ENCODE measurements around the gene DACH1. TPM values are rescaled to one million over a fixed set of nuclear protein-coding genes. Genes with fewer than 3 reads are reported as not detected.

Gene DACH1
- total and polyA plus RNA-seq, 11 donors, result 1.2 to 3.8 (median 2.1) TPM

DNA sequence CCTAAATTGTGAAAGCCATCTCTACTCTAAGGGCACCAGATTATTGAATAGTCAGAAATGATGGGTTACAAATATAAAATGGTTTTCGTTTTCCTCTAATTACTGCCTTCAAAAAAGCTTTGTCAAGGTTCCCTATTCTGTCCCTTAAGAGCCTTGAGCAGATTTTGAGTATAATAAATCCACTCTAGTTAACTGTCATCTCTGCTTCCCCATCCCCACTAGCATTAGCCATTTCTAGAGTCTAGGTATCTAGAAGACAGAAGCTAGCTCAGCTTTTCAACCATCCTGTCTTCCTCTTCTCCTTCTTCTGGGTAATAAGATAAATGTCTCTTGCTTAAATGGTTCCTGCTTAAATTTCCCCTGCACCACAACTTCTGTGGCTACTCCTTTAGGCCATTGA, 290.4 kb downstream of the DACH1 start:
- TF ChIP-seq, protein P1, sequence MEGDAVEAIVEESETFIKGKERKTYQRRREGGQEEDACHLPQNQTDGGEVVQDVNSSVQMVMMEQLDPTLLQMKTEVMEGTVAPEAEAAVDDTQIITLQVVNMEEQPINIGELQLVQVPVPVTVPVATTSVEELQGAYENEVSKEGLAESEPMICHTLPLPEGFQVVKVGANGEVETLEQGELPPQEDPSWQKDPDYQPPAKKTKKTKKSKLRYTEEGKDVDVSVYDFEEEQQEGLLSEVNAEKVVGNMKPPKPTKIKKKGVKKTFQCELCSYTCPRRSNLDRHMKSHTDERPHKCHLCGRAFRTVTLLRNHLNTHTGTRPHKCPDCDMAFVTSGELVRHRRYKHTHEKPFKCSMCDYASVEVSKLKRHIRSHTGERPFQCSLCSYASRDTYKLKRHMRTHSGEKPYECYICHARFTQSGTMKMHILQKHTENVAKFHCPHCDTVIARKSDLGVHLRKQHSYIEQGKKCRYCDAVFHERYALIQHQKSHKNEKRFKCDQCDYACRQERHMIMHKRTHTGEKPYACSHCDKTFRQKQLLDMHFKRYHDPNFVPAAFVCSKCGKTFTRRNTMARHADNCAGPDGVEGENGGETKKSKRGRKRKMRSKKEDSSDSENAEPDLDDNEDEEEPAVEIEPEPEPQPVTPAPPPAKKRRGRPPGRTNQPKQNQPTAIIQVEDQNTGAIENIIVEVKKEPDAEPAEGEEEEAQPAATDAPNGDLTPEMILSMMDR (IDR thresholded peaks at IDR 0.05), result no peak
- no peak for TF ChIP-seq POLR2A (IDR thresholded peaks at IDR 0.05)
- WGBS, 4 donors, result 85 to 92% (median 89%) methylated on average over 1 of the region's 1 CpG
- intact Hi-C loops (cut with DNase I), result no loop called here
- H3K36me3 ChIP-seq, result peaks cover 0 to 3% (median 0%) of the 10 kb centered on the region in 9 donors
- no peaks in the 10 kb centered on the region for H3K27me3 ChIP-seq
- H3K27ac ChIP-seq, result no peak overlapping the region
- no peak overlapping the region for H3K4me3 ChIP-seq
- no peak for DNase-seq
- H3K9me3 ChIP-seq, result no peaks in the 10 kb centered on the region
- no peaks in the 10 kb centered on the region for H3K4me1 ChIP-seq
- no peak for ATAC-seq

DNA sequence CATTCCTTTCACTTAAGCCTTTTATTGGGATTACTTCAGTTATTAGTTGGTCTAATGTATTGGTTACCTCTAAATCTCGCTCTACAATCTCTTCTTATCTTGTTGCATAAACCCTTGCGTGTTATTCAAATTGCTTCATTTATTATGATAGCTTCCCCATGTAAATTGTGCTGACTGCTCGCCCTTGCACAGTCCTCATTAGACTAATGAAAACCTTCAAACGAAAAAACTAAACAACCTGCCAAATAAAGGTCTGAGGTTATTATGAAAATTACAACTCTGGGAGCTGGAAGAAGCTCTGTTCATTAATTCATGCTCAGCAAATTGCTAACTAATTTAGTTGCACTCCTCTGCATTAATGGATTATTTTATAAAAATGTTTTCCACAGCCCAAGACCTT, 320.1 kb downstream of the DACH1 start:
- Histone ChIP-seq H3K4me3 (no peak overlapping the region), H3K27me3 (no peaks in the 10 kb centered on the region), H3K27ac (no peak overlapping the region), H3K4me1 (no peaks in the 10 kb centered on the region), H3K36me3 (no peaks in the 10 kb centered on the region), H3K9me3 (no peaks in the 10 kb centered on the region)
- TF ChIP-seq, protein P1 (IDR thresholded peaks at IDR 0.05), result no peak
- no peak for TF ChIP-seq POLR2A (IDR thresholded peaks at IDR 0.05)
- no peak for ATAC-seq
- intact Hi-C loops (cut with DNase I), result no loop called here
- DNase-seq, result no peak
- 91 to 93% (median 92%) methylated on average over 4 of the region's 4 CpGs for WGBS, 4 donors

DNA sequence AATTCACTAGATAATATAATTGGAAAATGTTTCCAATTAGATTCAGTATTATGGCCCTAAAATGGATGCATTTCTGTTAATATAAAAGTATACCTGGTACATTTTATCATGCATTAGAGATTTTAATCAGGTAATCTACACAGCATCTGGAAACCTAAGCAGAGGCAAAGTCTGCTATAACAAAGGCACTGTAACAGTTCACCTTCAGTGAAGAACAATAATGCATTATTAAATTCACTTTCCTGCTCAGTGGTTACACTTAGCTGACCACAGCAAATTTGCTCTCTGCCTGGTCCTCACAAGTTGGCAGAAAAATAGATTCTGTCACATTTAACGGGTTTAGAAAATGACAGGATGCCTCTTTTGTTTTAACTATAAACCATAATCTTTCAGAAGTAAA, 326.9 kb downstream of the DACH1 start:
- Histone ChIP-seq H3K9me3 (no peaks in the 10 kb centered on the region), H3K27ac (no peak overlapping the region), H3K4me3 (no peak overlapping the region), H3K27me3 (no peaks in the 10 kb centered on the region), H3K36me3 (no peaks in the 10 kb centered on the region), H3K4me1 (no peaks in the 10 kb centered on the region)
- intact Hi-C loops (cut with DNase I), result no loop called here
- 60 to 70% (median 65%) methylated on average over 1 of the region's 1 CpG for whole genome bisulfite sequencing, 4 donors
- no peak for DNase-seq
- ATAC-seq, result no peak
- TF ChIP-seq POLR2A (IDR thresholded peaks at IDR 0.05), result no peak
- TF ChIP-seq, protein P1 (IDR thresholded peaks at IDR 0.05), result no peak

DNA sequence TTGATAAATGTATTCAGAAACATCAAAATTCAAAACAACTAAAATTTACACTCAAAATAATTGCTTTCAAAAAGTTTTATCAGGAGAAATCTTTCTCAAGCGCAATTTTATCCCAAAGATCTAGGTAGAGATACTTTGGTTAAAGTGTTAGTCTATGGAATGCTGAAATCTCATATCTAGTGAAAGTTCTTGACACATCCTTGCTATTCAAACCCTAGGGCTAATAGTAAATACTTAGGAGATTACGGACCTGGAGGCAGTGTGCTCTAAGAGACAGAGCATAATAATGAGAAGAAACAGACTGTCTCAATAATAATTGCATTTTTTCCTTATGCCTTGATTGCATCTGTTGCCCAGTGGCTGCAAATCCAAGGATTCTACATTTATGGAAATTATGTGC, 330.8 kb downstream of the DACH1 start:
- TF ChIP-seq POLR2A (IDR thresholded peaks at IDR 0.05), result no peak
- TF ChIP-seq, protein P1 (IDR thresholded peaks at IDR 0.05), result no peak
- no peaks in the 10 kb centered on the region for H3K9me3 ChIP-seq
- H3K27ac ChIP-seq, result no peak overlapping the region
- no peaks in the 10 kb centered on the region for H3K27me3 ChIP-seq
- intact Hi-C loops (cut with DNase I), result no loop called here
- ATAC-seq, result no peak
- WGBS, 4 donors, result 96 to 99% (median 98%) methylated on average over 2 of the region's 2 CpGs
- H3K4me3 ChIP-seq, result no peak overlapping the region
- no peaks in the 10 kb centered on the region for H3K36me3 ChIP-seq
- no peaks in the 10 kb centered on the region for H3K4me1 ChIP-seq
- DNase-seq, result no peak
